GM10248 (cell line): ENCODE data around the gene SETD1B.
A peak's percentile ranks its signal among the peaks of the same experiment; 100 is the strongest.

ENCODE experiments used
- CTCF ChIA-PET: fragments of 300-600 bp; sonication (Branson Sonifier 250); formaldehyde crosslinking; extraction: SDS; loops from one replicate; lab custom pipeline; 2021; ENCODE audit warnings: antibody characterized with exemption; lab: Yijun Ruan, JAX
- POLR2A ChIA-PET: fragments of 350-650 bp; sonication (Branson Sonifier 250); formaldehyde crosslinking; extraction: SDS; loops from one replicate; lab custom pipeline; 2020; ENCODE audit warnings: antibody characterized with exemption; lab: Yijun Ruan, JAX
- DNase-seq: peaks from one replicate; pipeline ENCODE4 v3.0.0; 2012; ENCODE audit errors: extremely low spot score
- TF ChIP-seq, protein P1 (sequence below): IDR thresholded peaks from 2 replicates; pipeline ENCODE4 v1.5.1; 2012; ENCODE audit warnings: mild to moderate bottlenecking, low read depth; ENCODE audit errors: extremely low read depth, missing control alignments, control extremely low read depth

The SETD1B gene

DNA sequence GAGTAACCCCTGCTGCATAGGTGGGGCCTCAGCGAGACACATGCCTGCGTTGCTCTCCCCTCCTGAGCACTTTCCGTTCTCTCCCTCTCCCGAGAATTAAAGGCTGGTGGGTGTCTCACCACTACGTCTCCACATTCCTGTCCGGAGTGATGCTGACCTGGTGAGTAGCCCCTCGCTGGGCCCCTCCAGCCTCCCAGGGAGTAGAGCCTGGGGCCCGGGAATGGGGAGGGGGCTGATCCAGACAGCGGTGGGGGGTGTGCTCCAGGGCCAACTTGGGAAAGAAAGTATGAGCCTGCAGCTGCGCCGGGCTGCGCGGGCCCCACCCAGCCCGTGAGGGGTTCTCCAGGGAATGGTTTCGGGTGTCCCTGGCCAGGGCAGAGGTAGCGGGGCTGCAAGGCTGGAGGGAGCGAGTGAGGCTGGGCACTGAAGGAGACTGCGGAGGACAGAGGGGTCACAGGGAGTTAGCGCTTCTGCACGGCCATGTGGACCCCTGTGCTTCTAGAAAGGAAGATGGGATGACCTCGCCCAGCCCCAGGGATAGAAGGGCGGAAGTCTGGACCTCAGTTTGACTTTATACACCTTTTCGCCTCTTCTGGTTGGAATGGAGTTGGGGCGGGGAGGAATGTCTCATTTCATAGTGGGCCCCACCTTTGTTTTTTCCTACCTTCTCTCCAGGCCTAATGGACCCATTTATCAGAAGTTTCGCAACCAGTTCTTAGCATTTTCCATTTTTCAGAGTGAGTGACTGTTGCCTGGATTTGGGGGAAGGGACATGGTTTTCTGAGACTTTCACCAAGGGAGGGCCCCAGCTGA, 32.8 kb upstream of the SETD1B start:
- TF ChIP-seq, protein P1, sequence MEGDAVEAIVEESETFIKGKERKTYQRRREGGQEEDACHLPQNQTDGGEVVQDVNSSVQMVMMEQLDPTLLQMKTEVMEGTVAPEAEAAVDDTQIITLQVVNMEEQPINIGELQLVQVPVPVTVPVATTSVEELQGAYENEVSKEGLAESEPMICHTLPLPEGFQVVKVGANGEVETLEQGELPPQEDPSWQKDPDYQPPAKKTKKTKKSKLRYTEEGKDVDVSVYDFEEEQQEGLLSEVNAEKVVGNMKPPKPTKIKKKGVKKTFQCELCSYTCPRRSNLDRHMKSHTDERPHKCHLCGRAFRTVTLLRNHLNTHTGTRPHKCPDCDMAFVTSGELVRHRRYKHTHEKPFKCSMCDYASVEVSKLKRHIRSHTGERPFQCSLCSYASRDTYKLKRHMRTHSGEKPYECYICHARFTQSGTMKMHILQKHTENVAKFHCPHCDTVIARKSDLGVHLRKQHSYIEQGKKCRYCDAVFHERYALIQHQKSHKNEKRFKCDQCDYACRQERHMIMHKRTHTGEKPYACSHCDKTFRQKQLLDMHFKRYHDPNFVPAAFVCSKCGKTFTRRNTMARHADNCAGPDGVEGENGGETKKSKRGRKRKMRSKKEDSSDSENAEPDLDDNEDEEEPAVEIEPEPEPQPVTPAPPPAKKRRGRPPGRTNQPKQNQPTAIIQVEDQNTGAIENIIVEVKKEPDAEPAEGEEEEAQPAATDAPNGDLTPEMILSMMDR, result no peak
- POLR2A ChIA-PET, result no interaction called here
- no peak for DNase-seq
- CTCF ChIA-PET, result interaction anchor here (4.9 to 23.3 kb wide), 2 partner anchors 25 to 75 kb away, joined by 67 to 533 read pairs; partner anchors contain the start of gene RHOF

DNA sequence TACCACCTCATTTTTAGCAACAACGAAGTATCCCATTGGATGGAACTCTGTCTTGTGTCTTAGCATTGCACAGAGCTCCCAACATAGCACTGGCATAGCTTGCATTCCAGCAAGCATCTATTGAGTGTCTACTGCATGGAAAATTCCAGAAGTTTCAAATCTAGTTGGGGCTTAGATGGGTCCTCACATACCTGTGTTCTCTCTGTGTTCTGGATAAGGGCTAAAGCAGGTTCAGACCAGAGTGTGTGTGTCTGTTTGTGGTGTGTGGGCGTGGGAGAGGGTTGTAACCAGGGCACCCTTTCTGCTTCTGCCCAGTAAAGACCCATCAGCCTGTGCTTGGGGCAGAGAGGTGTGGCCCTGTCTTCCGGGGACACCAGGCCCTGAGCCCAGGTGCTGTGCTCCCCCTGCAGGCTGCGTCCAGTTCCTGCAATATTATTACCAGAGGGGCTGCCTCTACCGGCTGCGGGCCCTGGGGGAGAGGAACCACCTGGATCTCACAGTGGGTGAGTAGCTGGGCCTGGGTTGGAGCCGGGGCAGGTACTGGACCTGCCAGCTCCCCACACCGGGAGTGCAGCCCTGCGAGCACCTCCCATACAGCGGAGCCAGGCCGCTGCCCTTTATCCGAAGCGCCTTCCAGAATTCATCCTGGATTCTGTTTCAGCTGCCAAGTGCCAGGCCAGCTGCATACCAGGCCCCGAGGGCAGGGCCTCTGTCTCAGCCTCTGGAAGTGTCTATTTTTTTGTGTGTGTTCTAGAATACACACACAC, 30.6 kb upstream of the SETD1B start:
- TF ChIP-seq, protein P1, result peak; percentile 92
- DNase-seq, result peak; percentile 93
- ChIA-PET CTCF (interaction anchor here (0.5 to 23.3 kb wide), 23 partner anchors 11 to 406 kb away, joined by 3 to 533 read pairs (median 6); partner anchors contain the start of genes RHOF and TMEM120B), POLR2A (no interaction called here)

DNA sequence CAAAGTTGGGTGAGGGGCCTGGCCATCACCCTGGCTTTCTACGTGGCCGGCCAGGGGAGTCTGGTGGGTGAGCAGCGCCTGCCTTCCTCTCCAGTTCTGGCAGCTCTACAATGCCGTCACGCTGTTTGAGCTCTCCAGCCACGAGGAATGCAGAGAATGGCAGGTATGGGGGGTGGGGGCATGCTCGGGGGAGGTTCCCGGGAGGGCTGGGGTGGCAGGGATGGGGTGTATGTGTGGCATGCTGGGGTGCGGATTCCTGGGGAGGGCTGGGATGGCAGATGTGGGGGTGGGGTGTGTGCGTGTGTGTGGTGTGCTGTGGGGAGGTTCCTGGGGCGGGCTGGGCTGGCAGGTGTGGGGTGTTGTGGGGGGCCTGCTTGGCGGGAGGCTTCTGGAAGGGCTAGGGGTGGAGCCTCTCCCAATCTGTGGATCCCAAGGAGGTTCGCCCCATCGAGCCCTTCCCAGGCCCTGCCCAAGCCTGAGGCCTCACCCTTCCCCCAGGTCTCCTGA, 28.8 kb upstream of the SETD1B start:
- POLR2A ChIA-PET, result interaction anchor here (0.6 kb wide), 1 partner anchor 9 kb away, joined by 3 read pairs; no protein-coding TSS in a partner anchor
- no peak for DNase-seq
- CTCF ChIA-PET, result interaction anchor here (1.0 to 23.3 kb wide), 9 partner anchors 10 to 79 kb away, joined by 4 to 533 read pairs (median 48); partner anchors contain the start of gene RHOF
- TF ChIP-seq, protein P1, result no peak

DNA sequence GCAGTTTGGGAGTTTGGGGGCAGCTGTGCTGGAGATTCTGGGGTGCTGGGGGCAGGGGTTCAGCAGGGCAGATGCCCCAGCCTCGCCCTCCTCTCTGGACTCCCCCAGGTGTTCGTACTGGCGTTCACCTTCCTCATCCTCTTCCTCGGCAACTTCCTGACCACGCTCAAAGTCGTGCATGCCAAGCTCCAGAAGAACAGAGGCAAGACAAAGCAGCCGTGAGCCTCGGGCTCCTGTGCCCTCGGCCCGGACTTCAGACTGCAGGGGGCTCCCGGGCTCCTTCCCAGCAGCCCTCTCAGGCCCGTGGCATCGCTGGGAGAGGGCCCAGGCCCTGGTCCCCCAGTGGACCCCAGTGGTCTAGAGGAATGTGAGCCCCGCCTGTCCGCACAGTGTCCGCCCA, 28.3 kb upstream of the SETD1B start:
- POLR2A ChIA-PET, result no interaction called here
- DNase-seq, result no peak
- CTCF ChIA-PET, result interaction anchor here (3.8 to 23.3 kb wide), 6 partner anchors 9 to 79 kb away, joined by 18 to 533 read pairs (median 50); partner anchors contain the start of gene RHOF
- TF ChIP-seq, protein P1, result no peak

DNA sequence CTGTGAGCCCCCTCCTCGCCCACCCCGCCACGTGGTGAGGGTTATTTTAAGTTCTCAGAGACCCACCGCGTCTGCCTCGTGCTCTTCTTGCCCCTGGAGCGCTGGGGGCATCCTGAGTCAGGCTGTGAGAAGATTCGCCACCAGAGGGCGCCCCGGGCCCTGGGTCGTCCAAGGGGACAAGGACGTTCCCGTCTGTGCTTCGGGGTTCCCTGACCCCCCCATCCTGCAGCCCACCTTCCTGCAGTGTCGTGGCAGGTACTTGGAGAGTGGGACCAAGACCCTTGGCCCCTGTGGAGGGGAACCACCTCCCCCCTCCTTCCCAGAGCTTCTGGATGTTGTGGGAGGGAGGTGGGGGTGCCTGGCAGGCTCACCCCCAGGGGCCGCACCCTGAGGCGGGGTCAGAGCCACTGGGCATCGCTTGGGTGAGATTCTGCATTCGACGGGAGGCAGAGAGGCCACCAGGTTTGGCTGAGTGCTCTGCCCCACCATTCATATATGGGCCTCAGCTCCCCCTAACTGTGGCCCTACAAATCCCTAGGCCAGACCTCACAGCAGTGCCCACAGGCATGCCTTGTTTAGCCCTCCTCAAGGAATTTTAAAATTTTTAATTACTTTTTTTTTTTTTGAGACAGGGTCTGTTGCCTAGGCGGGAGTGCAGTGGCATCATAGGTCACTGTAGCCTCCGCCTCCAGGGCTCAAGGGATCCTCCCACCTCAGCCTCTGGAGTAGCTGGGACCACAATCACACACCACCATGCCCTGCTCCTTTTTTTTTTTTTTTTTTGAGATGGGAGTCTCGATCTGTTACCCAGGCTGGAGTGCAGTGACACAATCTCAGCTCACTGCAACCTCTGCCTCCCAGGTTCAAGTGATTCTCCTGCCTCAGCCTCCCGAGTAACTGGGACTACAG, 27.4 kb upstream of the SETD1B start:
- DNase-seq, result peak; percentile 91
- POLR2A ChIA-PET, result interaction anchor here (0.6 kb wide), 1 partner anchor 234 kb away, joined by 3 read pairs; no protein-coding TSS in a partner anchor

More for the DNA sequence above, 27.4 kb upstream of the SETD1B start:
- CTCF ChIA-PET, result interaction anchor here (0.8 to 23.3 kb wide), 13 partner anchors 8 to 223 kb away, joined by 3 to 533 read pairs (median 6); partner anchors contain the start of genes RHOF and SETD1B
- TF ChIP-seq, protein P1, result peak; percentile 85
